ENCODE data around the gene RTN4RL2.
A peak's percentile ranks its signal among the peaks of the same experiment; 100 is the strongest.
"Not testable (repeated sequence)": the region's sequence is repeated elsewhere in the genome, so short reads cannot be mapped to it uniquely, and the experiment has no call there.

Gene RTN4RL2

DNA sequence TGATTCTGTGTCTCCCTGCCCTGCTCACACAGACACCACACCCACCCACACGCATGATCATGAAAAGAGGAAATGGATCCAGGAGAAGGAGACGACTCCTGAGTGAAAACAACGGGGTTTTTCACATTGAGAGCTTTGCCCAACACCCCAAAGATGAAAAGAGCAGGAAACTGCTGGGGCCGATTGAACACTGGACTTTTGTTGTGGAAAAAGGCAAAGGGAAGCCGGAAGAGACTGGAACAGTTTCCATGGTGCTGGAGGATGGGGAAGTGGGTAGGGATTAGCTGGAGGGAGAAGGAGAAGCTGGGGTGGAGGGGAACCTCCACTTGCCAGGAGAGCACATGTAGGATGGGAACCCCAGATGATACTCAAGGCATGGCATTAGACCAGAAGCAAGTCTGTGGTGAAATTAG, 28.2 kb upstream of the RTN4RL2 start:
- DNase-seq (ENCODE audit: low read depth in 2 of 3, low spot score in 1 of 3) = no peak

DNA sequence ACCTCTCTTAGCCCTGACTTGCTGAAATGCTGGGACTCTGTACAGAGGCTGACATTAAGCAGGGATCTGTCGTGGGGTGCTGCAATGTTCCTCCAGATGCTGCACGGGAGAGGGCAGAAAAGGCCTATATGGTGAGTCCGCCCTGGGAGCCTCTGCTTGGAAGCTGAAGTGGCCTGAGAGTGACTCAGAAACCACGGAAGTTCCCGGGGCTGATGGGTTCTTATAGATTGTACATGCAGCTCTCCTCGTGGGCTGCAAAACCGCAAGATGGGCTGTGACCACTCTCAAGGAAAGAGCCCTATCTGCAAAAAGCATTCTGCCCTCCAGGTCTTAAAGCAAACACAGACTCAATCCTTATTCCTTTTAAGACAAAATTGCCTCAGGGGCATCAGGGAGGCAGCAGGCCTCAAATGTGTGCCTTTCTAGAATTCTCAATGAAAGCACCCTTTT, 27.6 kb upstream of the RTN4RL2 start:
- DNase-seq (ENCODE audit: low read depth in 2 of 3, low spot score in 1 of 3) = no peak

DNA sequence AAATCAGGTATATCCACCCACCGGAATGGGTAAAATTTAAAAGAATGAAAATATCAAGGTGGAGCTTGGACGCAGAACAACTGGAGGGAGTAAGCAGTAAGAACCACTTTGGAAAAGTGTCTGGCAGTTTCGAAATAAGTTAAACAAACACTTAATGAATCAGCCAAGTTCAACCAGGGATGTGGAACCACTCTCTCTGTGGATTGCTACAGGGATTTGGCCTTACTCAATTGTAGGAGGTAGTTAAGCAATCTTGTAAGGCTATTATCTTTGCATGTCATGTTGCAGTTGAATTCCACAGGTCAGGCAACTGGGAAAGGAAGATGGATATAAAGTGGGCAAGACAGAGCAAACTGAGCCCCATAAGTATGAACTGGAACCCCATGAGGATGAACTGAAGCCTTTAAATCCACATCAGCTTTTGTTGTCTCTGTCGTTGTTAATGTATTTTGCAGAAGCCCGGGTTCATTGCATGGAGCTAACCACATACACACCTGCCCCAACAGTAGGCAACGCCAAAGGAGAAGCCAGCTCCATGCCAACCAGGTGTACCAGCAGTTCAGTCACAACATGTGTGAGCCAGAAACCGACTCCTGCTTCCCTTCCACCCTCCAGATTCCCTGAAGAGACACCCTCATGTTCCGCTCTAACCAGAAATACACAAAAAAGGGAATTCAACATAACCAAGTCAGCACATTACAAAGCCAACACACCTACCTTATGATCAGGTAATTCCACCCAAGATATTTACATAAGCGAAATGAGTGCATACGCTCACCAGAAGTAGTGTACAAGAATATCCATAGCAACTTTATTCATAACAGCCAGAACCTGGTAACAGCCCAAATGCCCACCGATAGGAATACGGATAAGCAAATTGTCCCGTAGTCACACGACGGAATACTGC, 25.4 kb upstream of the RTN4RL2 start:
- no peak for DNase-seq (ENCODE audit: low read depth in 2 of 3, low spot score in 1 of 3)

DNA sequence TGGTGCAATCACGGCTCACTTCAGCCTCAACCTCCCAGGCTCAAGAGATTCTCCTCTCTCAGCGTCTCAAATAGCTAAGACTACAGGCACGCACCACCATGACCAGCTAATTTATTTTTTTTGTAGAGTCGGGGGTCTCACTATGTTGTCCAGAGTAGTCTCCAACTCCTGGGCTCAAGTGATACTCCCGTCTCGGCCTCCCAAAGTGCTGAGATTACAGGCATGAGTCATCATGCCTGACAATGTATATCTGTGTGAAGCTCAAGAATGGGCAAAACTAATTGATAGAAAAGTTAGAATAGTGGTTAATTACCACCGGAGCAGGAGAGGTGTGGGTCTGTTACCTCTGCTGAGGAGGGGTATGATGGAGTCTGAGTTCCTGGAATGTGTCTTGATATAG, 24.3 kb upstream of the RTN4RL2 start:
- no peak for DNase-seq (ENCODE audit: low read depth in 2 of 3, low spot score in 1 of 3)

DNA sequence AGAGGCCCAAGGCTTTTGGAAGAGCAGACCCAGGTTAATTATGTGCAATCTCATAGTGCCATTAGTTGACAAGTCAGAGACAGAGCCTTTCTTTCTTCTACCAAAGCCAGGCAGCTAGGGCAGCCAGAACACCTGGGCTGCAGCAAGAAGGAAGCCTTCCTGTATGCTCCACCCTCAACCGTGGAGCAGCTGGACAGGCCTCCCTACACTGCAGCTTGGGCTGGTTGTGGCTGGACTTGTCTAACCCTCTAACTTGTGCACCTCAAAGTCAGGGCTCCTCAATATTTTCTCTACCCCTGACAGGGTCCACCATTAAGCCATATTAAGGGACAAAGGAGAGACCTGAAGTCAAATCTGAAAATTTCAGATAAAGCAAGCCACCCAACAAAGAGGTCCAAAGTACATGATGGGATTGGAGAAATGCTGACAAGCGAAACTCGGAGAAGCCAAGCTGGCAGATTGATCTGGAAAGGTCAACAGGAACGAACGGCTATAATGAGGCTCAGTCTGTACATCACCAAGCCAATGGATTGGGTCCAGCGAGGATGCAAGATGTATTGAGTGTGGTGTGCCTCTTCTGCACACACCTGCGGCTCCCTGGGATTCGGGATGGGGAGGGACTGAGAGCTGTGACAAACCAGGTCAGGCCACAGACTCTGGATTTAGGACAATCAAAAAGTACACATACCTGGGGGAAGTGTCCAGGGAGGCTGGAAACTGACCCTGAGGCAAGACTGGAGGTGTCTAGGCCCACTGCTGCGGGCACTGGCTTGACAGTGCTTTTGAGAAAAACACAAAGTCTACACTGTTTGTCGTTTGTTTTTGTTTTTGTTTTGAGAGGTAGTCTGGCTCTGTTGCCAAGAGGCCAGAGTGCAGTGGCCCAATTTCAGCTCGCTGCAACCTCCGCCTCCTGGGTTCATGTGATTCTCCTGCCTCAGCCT, 21.7 kb upstream of the RTN4RL2 start:
- no peak for DNase-seq (ENCODE audit: low read depth in 2 of 3, low spot score in 1 of 3)

DNA sequence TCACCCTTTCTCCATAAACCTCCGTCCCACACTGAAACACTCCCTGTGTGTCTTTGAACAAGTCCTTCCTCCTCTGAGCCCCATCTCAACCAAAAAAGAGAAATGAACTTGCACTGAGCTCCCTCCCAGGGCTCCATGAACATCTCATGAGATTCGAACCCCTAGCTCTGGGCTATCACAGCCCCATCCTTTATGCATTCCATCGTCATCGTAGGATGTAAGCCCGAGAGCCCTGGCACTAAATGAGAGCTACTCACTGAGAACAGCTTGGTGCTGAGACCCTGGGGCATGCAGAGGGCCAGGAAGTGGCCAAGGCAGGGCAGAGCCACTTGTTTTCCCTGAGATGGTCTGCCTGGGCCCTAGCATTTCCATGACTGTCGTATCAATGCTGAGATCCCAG, 20.5 kb upstream of the RTN4RL2 start:
- no peak for DNase-seq (ENCODE audit: low read depth in 2 of 3, low spot score in 1 of 3)

DNA sequence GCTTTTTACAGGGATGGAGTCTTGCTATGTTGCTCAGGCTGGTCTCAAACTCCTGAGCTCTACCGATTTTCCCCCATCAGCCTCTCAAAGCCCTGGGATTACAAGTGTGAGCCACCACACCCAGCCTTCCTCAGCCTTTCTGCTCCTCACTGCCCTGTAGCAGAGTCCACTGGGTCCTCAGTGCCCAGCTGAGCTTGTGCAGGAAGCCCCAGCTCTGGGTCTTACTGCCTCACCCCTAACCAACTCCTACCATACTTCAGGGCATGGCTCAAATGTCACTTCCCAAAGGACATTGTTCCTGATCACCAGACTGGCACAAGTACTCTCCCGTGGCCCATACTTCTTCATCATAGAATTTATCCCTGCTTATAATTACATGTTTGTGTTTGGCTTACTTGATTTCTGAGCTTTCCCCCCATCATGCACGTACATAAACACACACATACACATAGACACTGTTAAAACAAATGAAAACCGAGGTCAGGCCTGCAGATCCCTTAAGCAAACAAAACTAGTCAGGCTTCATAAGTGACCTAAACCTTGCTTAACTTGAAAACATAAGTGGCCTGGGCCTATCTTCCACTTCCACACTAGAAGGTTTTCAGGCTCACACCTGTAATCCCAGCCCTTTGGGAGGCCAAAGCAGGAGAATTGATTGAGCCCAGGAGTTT, 19.4 kb upstream of the RTN4RL2 start:
- no peak for DNase-seq (ENCODE audit: low read depth in 2 of 3, low spot score in 1 of 3)

DNA sequence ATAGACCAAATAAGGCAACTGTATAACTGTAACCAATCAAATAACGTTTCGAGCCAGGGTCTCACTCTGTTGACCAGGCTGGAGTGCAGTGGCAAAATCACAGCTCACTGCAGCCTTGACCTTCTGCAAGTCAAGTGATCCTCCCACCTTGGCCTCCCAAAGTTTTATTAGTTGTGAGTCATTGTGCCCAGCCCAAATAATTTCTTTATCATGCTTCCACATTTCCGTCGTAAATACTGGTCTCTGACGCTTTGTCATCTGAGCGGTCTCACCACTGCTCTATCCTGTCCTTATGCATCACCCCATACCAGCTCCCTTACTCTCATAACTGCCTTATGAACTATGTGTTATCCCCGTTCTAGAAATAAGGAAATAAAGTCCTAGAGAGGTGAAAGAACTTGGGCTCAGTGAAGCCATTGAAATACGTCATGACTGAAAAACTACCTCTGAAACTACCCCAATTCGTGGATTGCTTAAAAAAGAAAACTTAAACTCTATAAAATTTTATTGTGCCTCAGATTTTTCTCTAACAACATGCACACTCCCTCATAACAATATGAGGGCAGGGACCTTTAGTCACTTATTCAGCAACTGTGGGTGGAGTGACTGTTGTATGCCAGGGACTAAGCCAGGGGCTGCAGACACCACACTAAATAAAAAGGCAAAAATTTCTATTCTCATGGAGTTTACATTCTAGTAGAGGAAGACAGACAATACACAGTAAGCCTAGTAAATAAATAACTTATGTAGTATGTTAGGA, 15.8 kb upstream of the RTN4RL2 start:
- no peak for DNase-seq (ENCODE audit: low read depth in 2 of 3, low spot score in 1 of 3)

DNA sequence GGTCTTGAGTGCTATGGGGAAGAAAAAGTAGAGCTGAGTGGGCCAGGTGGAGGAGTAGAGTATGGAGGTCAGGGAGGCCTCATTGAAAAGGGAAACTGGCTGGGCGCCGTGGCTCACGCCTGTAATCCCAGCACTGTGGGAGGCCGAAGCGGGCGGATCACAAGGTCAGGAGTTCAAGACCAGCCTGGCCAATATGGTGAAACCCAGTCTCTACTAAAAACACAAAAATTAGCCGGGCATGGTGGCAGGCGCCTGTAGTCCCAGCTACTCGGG, 15.3 kb upstream of the RTN4RL2 start:
- DNase-seq (ENCODE audit: low read depth in 2 of 3, low spot score in 1 of 3) = not testable (repeated sequence)

DNA sequence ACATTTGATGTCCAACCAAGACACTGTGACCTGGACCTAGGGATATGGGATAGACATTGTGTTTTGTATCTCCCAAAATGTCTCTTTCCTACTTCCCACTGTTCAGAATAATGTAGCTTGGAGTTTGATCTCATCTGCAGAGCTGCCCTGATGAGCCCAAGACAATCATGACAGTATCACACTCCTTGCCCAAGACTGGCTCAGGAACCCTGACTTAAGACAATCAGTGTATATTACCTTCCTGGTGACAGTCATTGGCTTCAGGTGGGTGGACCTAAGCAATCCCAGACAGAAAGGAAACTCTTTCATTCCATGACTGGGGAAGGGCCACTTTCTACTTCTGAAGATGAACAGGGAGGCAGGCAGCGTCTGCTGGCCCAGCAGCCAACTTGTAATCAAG, 14.3 kb upstream of the RTN4RL2 start:
- DNase-seq (ENCODE audit: low read depth in 2 of 3, low spot score in 1 of 3) = no peak

DNA sequence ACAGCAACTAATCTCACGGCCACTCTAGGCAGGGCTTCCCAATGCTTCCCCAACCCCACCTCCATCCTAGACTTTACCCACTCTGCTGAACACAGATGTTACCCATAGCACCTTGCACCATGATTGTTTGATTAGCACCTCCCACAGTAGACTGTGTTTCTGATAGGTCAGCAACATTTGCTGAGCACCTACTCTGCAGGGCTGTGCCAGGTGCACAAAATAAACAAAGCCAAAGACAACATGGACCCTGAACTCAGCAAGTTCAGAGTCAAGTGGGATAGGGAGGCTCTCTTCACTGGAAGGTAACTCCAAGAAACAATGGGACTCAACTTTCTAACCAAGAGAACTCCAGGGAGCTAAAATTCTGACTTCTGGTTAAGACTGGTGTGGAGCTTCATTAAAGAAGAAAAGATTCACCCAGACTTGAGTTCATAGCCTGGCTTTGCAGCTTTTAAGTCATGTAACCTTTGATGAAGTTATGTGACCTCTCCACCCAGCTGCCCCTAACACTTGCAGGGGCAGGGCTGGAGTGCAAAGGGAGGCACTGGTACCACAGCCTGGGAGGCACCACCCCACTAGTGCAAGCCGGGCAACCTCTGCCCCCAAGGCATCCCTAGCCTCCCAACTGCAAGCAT, 6.7 kb upstream of the RTN4RL2 start:
- DNase-seq (ENCODE audit: low read depth in 2 of 3, low spot score in 1 of 3) = no peak

DNA sequence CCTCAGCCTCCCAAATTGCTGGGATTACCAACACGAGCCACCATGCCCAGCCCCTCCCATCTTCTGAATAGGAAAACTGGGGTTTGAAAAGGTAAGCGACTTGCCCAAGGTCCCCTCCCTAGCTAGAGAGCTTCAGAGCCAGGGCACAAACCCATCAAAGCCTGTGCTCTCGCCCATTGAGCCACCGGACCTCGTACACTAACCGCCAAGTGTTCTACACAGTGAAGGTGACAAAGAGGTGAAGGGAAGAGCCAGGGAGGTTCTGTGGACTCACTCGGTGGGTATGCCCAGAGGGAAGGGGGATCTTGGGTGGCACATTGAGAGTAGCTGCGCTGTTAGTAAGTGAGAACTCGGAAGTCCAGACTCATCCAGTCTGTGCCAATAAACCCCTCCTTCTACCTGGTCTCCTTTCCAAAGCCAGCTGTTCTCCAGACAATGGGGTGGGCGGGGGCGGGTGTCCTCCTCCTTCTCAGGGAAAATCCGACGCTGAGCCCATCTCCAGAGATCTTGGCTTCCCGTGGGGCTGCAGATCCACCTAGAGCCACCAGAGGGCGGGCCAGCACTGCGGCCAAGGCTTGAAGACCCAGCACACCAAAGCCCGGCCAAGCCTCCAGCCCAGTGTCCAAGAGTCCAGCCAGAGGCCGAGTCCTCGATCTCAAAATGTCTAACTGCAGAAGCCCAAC, 3.2 kb upstream of the RTN4RL2 start:
- peak; percentile 57 to 81 (median 66) for DNase-seq (ENCODE audit: low read depth in 2 of 3, low spot score in 1 of 3)

DNA sequence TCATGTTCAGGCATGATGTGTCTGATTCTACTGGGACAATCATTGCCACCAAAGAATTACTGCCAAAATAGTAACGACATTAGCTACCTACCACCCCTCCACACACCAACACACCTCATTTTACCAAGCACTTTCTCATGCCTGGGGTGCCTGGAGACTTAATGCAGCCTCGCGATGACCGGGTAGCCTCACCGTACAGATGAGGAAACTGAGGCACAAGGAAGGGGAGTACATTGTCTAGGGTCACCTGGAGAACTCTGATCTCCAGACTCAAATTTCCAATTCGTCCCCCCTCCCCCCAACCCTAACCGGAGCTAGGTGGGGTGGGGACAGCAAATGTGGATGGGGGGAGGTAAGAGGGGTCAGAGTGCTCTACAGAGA, 2.7 kb upstream of the RTN4RL2 start:
- DNase-seq (ENCODE audit: low read depth in 2 of 3, low spot score in 1 of 3) = no peak

DNA sequence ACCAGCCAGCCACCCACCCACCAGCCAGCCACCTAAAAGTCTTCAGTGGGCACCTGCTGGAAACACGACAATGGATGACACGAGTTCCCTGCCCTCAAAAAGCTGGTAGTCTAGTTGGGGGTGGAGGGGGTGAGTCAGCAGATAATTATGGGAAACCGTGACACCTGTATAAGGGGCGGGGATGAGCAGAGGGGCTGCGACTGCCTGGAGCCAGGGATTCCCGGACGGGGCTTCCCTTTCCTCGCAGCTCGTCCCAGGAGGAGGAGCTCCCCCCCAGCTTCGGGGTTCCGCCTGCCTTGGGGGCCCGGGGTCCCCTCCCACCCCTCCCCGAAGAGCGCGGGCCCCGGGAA, 2.3 kb upstream of the RTN4RL2 start:
- no peak for DNase-seq (ENCODE audit: low read depth in 2 of 3, low spot score in 1 of 3)

DNA sequence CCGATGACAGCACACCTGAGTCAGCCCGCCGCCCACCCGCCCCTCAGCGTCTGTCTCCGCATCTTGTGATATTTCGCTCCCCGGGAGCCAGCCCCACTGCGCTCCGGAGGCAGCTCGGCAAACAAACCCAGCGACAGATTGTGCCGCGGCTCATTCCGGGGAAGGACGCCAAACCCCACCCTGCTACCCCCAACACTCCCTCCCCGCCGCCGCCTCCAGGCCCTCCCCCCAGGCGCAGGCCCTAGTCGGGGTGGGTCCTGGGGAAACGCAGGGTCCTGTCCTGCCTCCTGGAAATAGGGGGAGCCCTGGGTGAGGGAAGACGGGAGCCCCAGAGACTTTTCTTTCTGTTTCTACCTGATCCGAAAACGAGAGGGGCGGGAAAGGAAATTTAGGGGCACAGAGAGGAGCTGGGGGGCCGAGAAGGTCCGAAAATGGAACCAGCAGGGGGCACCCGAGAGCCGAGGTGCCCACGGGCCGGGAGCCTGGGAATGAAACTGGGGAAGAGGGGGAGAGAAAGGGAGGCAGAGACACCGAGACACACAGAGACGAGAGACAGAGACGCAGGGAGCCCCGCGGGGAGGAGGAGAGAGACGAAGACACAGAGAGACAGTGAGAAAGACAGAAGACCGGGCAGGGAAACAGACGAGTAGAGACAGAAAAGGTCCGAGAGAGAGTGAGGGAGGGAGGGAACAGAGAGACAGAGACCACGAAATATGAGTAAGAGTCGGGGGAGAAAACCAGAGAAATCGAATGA, 1.7 kb upstream of the RTN4RL2 start:
- DNase-seq (ENCODE audit: low read depth in 2 of 3, low spot score in 1 of 3) = peak in 1 of 3 donors; percentile 38

DNA sequence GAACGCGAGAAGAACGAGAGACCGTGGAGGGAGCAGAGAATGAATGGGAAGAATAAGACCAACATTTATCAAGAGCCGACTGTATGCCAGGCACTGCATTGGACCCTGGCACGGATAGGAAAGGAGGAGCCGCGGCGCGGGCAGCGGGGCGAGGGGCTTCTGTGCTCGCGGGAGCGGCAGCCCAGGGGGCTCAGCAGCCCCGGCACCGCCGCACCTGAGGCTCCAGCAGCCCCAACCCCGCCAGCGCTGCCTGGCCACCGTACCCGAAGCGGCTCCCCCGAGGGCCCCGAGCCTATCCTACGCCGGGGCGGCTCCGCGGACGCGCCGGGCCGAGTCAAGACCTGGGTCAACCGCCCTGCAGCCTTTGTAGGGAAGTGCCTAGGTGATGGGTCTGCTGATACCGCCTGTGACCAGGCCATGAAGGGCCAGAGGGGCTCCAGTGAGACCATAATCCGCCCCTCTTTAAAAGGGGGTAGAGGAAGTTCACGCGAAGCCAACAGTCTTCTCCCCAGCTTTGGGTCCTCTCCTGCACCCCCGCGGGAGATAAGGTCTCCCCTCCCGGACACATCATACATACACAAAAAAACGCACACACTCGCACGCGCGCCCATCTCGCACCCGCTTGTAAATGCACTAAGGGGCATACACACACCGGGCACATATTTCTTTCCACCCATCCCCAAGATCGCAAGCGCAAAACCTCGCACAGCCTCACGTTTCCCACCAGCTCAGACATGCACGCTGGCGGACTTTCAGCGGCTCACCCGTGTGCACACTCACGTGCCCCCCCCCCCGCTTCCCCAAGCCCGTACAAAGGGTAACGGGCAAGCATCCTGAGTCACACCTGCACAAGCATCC, 935 bp upstream of the RTN4RL2 start:
- no peak for DNase-seq (ENCODE audit: low read depth in 2 of 3, low spot score in 1 of 3)

DNA sequence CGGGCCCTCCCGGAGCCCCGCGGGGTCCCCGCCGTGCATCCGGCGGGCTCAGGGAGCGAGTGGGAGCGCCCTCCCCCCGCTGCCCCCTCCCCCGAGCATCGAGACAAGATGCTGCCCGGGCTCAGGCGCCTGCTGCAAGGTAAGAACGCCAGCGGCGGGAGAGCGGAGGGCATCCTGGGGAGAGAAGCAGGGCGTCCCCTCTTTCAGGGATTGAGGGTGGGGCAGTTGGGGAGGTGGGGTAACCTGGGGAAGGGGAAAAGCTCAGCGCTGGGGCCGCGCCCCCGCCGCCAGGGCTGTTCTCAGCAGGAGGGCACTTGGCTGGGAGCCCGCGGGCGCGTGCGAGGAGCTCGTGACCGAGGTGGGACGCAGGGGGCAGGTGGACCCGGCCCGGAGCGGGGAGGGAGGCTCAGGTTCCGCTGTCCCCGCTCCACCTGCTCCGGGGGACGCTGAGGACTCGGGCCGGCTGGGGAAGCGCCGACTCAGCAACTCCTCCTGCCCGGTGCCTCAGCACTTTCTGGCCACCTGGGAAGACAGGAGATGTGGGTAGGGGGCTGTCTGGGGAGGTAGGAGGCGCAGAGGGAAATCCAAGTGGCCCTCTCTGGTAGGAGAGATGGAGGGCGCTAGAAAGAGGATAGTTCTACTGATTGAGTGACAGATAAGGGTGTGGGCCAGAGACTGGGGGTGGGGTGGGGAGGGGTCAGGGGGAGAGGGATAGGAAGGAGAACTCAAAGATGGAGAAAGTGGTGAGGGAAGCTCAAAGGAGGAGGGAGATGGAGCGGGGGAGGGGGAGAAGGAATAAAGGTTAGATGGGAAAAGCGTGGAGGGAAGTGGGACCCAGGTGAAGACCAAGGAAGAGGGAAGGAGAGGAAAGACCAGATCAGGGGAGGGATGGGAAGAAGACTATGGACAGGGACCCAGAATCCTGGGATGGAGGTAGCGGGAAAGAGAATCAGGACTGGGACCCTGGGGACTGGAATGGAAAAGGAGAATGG, 726 bp downstream of the RTN4RL2 start:
- DNase-seq (ENCODE audit: low read depth in 2 of 3, low spot score in 1 of 3) = no peak
